Activated CD8-positive, alpha-beta memory T cell treated with anti-CD3 and anti-CD28 coated beads for 1 hour (primary cell): ENCODE measurements around the gene SLF2.

Experiments
- DNase-seq, 2 donors: peaks; one replicate each; pipeline ENCODE4 v3.0.0-alpha.2; 2020; ENCODE audit warnings: low read depth in 1 of 2; ENCODE audit errors: extremely low read depth in 1 of 2

SLF2 gene

GRCh38 chr10:100899171-100899570 lies 13.6 kb upstream of the SLF2 start:
- DNase-seq, result no peak

GRCh38 chr10:100901051-100901450 lies 11.7 kb upstream of the SLF2 start:
- DNase-seq, result no peak

GRCh38 chr10:100902622-100903021 lies 10.1 kb upstream of the SLF2 start:
- DNase-seq, result no peak

GRCh38 chr10:100904917-100905316 lies 7.8 kb upstream of the SLF2 start:
- no peak for DNase-seq

- DNase-seq, result no peak
Measured at GRCh38 chr10:100907175-100907574, 5.6 kb upstream of the SLF2 start.

GRCh38 chr10:100907773-100908363 lies 4.9 kb upstream of the SLF2 start:
- DNase-seq, result no peak

- DNase-seq, result no peak
Measured at GRCh38 chr10:100908378-100908777, 4.4 kb upstream of the SLF2 start.

- DNase-seq, result no peak
Measured at GRCh38 chr10:100909501-100910263, 3.1 kb upstream of the SLF2 start.

- no peak for DNase-seq
Measured at GRCh38 chr10:100911472-100911871, 1.3 kb upstream of the SLF2 start.

- DNase-seq, result no peak
Measured at GRCh38 chr10:100912013-100912604, 654 bp upstream of the SLF2 start.

GRCh38 chr10:100913470-100913865 lies 705 bp downstream of the SLF2 start:
- DNase-seq, result no peak

- no peak for DNase-seq
Measured at GRCh38 chr10:100917071-100917470, 4.3 kb downstream of the SLF2 start.

GRCh38 chr10:100923580-100923979 lies 10.8 kb downstream of the SLF2 start:
- no peak for DNase-seq

- DNase-seq, result no peak
Measured at GRCh38 chr10:100927266-100927665, 14.5 kb downstream of the SLF2 start.

- no peak for DNase-seq
Measured at GRCh38 chr10:100928039-100928438, 15.3 kb downstream of the SLF2 start.

GRCh38 chr10:100930368-100930767 lies 17.6 kb downstream of the SLF2 start:
- no peak for DNase-seq

- DNase-seq, result no peak
Measured at GRCh38 chr10:100934084-100934659, 21.4 kb downstream of the SLF2 start.

GRCh38 chr10:100939763-100940344 lies 27.1 kb downstream of the SLF2 start:
- DNase-seq, result no peak

- no peak for DNase-seq
Measured at GRCh38 chr10:100942229-100942628, 29.5 kb downstream of the SLF2 start.

GRCh38 chr10:100943508-100943907 lies 30.7 kb downstream of the SLF2 start:
- DNase-seq, result no peak

- DNase-seq, result no peak
Measured at GRCh38 chr10:100945754-100946153, 33.0 kb downstream of the SLF2 start.

- no peak for DNase-seq
Measured at GRCh38 chr10:100948916-100949315, 36.2 kb downstream of the SLF2 start.
